GM21529 (cell line): Measurements from ENCODE around the gene NOC2L.
"Not testable (repeated sequence)": the region's sequence is repeated elsewhere in the genome, so short reads cannot be mapped to it uniquely, and the experiment has no call there.

ENCODE experiments used
- ATAC-seq: cut with Tn5 transposase; IDR thresholded peaks from one replicate; pipeline ENCODE4 v1.9.1; 2021; ENCODE audit not compliant: unreplicated experiment

The NOC2L gene

GRCh38 chr1:994546-994945 lies 35.5 kb upstream of the NOC2L start:
- ATAC-seq = not testable (repeated sequence)

GRCh38 chr1:993379-993995 lies 34.4 kb upstream of the NOC2L start:
- ATAC-seq = no peak

DNA sequence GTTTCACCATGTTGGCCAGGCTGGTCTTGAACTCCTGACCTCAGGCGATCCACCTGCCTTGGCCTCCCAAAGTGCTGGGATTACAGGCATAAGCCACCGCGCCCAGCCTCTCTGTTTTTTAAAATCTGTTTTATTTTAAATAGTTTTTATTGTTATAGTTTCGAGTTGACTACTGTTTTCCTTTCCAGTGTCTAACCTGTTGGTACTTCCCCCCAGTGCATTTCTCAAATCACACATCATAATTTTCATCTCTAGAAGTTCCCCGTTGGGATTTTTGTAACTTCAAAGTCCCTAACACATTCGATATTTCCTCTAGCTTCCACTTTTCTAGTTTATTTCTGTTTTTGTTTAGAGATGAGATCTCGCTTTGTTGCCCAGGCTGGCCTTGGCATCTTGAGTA lies 33.3 kb upstream of the NOC2L start:
- ATAC-seq = no peak

GRCh38 chr1:991895-992294 lies 32.8 kb upstream of the NOC2L start:
- no peak for ATAC-seq

- not testable (repeated sequence) for ATAC-seq
These were observed 32.2 kb upstream of the NOC2L start for GRCh38 chr1:991275-991674.

GRCh38 chr1:988061-988460 lies 29.0 kb upstream of the NOC2L start:
- not testable (repeated sequence) for ATAC-seq

GRCh38 chr1:985126-985525 lies 26.1 kb upstream of the NOC2L start:
- ATAC-seq = no peak

- ATAC-seq = no peak
These were observed 25.4 kb upstream of the NOC2L start for GRCh38 chr1:984476-984814.

- ATAC-seq = no peak
These were observed 24.9 kb upstream of the NOC2L start for GRCh38 chr1:983798-984475.

DNA sequence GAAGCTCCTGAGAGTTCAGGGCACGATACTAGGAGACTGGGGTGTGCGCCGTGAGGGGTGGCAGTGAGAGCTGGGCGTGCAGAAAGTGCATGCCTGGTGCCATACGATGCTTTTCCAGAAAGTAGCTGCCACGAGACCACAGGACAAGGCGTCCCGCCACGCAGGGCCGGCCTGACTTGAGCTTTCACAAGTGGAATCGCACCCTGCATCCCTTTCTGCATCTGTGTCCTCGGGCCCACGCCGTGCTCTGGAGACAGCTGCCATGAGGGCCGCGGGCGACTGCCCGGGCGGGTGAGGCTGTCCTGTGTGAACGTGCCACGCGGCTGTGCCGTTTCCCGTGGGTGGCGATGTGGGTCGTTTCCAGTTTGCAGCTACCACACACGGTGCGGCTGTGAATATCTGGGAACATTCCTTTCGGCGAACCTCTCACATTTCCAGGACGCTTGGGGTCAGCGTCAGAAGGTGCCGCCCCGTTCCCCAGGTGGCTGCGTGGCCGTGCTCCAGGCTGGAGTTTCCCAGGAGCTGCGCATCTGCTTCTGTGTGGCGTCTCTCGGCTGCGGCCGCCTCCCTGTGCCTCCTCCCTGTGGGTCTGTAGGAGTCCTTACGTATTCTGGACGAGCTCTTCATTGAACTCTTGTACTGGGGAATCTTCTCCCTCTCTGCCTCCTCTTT lies 23.8 kb upstream of the NOC2L start:
- ATAC-seq = no peak

DNA sequence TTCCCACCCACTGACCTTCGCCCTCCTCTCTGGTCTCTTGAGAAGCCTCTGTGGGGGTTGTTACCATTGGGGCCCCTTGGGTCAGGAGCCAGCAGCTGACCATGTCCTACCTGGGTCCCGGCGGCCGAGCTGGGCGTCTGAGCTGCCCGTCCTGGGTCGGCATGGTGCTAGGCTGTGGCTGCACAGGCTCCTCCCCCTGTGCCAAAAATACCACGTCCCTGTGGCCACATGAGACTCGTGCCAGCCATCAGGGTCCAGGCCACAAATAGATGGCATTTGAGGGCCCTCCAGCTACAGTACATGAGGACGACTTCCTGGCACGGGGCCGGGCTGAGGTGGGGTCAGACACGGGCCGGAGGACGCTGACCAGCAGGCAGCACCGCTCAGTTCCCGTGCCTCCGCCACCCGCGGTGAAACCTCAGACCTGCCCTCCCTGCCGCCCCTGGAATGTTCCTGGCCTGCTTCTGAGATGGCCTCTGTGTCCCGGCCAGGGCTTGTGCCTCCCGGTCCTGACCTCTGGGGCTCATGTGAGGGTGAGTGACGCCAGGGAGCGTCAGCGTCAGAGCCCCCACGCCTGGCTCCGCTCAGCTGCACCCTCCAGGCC lies 23.0 kb upstream of the NOC2L start, which contains the start of gene PERM1:
Gene PERM1 (minus strand): TSS at position 139 of the 604 bp plus-strand sequence. CDS start 1,064 bp downstream, outside the sequence.
- no peak for ATAC-seq

GRCh38 chr1:981491-981954 lies 22.5 kb upstream of the NOC2L start:
- no peak for ATAC-seq

DNA sequence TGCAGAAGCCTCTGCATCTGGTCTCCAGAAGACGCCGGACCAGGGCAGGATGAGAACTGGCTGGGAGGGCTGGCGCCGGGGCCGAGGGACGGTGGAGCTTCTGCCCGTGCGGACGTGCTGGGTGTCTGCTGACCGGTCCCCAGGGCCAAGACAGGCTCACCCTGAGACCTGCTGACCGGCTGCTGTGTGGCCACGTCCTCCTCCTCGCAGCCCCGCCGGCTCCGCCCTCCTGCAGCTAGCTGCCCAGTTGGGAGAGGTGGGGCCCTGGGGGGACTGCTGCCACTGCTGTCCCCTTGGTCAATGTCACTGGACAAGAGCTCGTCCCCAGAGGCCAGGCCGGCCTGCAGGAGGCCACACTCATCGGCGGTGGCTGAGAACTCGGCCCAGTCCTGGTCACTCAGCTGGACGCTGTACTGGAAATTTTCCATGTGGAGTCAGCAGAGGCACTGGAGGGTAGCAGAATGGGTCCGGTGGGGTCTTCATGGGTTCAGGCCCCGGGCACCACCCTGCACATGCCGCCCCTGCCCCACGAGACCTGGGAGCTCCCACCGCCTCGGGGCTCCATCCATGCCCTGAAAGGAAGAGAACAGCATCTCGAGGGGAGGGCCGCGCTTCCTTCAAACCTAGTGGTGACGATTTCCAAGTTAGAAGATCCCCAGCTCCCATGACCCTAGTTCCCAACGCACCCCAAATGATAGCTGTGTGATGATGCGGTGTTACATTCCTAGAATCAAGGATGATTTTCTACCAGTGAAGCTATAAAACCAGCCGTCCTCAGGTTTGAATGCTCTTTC lies 21.7 kb upstream of the NOC2L start:
- ATAC-seq = no peak

DNA sequence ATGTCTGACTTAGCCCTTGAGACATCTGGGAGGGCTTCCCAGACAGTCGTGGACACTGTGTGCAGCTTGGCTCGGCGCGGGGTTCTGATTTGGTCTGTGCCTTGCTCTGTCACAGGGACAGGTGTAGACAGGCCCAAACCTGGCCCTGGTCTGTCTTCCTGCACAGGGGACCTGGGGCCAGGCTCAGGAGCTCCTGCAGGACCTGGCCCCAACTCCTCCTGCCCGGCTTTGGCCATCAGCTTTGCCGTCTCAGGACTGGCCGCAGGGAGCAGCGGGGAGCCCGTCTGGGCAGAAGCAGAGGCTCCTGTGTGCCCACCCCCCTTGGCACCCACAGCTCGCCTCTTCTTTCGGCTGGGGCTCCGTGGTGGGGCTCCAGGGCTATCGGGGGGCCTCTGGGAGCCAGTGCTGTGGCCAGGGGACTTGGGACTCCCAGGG lies 21.1 kb upstream of the NOC2L start:
- ATAC-seq = no peak

DNA sequence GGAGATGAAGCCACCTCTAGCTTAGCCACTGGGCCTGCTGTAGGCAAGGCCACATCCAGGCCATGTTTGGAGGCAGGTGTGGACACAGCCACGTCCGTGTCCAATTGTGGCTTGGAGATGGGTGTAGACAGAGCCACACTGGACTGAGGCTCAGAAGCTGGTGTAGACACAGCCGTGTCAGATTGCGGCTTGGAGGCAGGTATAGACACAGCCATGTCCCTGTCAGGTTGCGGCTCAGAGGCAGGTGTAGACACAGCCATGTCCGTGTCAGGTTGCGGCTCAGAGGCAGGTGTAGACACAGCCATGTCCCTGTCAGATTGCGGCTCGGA lies 20.7 kb upstream of the NOC2L start:
- ATAC-seq = no peak

GRCh38 chr1:978835-979743 lies 20.0 kb upstream of the NOC2L start:
- ATAC-seq = no peak

DNA sequence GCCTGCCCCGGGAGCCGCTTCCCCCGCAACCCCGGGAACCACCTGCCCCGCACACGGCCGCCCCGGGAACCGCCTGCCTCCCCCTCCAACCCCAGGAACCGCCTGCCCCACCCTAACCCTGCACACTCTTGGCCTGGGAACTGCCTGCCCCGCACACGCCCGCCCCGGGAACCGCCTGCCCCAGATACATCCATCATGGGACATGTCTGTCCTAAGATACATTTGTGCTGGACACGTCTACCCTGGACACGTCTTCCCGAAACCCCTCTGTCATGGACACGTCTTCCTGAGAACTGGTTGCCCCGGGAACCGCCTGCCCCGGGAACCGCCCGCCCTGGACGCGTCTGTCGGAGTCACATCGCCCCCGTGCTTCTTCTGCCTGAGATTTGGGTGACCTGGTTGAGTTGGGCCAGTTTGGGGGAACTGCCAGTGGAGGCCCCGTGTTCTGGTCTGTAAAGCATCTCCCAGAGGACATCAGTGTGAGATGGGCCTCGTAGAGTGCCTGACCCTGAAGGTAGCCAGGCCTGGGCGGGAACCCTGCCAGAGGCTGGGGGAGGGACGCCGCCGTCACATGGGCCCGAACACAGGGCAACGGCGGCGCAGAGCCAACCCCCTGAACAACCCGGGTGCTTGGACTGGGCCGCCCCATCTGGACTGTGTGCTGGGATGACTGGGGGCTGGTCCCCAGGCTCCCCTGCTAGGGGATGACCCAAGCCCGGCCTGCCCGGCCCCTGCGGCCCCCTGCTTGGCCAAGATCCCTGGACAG lies 19.2 kb upstream of the NOC2L start:
- ATAC-seq = no peak

DNA sequence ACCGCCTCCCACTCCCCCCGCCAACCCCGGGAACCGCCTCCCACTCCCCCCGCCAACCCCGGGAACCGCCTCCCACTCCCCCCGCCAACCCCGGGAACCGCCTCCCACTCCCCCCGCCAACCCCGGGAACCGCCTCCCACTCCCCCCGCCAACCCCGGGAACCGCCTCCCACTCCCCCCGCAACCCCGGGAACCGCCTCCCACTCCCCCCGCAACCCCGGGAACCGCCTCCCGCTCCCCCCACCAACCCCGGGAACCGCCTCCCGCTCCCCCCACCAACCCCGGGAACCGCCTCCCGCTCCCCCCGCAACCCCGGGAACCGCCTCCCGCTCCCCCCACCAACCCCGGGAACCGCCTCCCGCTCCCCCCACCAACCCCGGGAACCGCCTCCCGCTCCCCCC lies 17.7 kb upstream of the NOC2L start:
- not testable (repeated sequence) for ATAC-seq
